Suppressor macrophage treated with lipopolysaccharide for 1 hour (primary cell): Measurements from ENCODE around the gene WIPF1.

ENCODE experiments used
- DNase-seq, 3 donors: peaks; one replicate each; pipeline ENCODE4 v3.0.0-alpha.2; 2020 to 2022

The WIPF1 gene, protein sequence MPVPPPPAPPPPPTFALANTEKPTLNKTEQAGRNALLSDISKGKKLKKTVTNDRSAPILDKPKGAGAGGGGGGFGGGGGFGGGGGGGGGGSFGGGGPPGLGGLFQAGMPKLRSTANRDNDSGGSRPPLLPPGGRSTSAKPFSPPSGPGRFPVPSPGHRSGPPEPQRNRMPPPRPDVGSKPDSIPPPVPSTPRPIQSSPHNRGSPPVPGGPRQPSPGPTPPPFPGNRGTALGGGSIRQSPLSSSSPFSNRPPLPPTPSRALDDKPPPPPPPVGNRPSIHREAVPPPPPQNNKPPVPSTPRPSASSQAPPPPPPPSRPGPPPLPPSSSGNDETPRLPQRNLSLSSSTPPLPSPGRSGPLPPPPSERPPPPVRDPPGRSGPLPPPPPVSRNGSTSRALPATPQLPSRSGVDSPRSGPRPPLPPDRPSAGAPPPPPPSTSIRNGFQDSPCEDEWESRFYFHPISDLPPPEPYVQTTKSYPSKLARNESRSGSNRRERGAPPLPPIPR

DNA sequence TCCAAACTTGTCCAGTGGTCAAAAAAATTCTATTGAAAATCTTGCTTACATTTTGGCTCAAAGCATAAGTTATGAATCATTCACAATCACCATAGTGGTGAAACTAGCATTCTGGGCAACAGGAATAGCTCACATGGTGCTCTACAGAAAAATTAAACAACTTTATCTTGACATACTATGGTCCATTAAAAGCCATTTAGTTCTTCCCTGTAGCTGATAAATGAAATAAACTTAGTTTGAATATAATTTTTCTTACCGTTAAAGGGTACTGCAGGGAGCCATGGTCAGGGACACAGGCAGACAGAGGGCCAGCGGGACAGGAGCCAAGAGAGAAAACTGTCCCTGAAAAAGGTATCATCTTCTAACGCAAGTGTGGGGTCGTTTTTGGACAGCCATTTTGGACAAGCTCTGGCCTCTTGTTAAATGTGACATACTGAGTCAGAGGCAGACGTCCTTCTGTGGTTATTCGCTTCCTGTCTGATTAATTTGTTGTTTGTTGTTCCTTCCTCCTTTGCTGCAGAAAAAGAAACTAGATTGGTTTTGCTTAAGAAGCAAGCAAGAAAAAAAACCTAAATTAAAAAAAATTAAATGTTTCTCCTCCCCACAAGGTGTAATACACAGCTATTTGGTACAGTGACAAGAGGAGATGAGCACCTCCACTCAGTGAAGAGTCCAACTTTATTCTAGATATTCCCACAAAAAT is at the start of gene WIPF1:
WIPF1 (minus strand) TSS at position 460 of the 703 bp plus-strand sequence. CDS start 12,231 bp downstream, outside the sequence.
- peak; percentile 77 to 91 (median 89) for DNase-seq

DNA sequence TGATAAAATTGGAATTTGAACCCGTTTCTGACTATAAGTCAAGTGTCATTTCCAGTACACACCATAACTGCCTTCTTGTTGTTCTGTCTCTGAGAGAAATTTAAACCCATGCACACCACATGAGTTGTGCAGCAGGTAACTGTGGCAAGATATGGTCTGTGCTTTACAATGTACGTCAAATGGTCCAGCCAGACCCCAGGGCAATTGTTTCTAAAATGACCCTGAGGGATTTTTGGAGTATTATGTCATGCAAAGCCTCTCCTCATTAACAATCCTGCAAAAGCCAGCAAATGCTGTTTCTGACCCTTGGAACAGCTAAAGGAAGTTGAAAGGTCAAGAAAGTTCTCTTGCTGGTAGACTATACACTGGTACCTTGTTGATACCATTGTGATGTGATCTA is 47.7 kb upstream of the WIPF1 start:
- DNase-seq = no peak

DNA sequence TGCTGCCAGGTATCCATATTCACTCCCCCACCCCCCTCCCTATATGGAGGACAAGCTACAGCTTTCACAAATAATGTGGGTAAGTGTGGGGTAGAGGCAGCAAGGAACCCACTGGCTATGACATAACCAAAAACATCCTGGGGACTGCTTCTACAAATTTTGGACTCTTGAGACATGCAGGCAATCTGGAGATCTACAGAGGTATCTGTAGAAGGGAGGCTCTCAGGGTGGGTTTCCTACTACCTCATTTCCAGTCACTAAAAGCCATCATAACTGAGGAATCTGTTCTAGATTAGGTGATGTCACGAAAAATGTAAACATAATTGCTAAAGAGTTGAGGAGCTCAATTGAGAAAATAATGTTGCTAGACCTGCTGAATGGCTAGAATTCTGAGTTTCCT is 46.8 kb upstream of the WIPF1 start:
- no peak for DNase-seq

DNA sequence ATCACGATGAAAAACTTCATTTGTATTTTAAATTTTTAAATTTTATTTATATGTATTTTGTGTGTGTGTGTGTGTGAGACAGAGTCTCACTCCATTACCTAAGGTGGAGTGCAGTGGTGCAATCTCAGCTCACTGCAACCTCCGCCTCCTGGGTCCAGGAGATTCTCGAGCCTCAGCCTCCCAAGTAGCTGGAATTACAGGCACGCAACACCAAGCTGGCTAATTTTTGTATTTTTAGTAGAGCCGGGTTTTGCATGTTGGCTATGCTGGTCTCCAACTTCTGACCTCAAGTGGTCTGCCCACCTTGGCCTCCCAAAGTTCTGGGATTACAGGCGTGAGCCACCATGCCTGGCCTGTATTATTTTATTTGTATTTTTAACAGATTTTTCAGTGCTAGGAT is 45.8 kb upstream of the WIPF1 start:
- no peak for DNase-seq

DNA sequence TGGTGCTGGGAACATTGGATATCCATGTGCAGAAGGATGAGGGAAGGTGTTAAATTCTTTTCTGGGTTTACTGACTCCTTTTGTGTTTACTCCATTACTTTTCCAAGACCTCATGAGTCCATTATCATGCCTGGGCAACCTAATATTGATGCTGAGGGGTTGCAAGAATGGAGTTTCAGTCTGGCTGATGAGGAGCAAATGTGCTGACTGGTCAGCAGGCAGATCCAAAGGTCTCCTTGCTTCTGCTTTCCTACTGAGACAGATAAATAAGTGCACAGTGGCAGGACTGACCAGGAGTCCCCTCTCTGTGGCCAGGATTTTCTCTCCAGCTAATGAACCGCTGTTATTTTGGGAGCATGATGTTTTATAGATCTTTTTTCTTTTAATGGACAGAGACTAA is 43.6 kb upstream of the WIPF1 start:
- DNase-seq = no peak

DNA sequence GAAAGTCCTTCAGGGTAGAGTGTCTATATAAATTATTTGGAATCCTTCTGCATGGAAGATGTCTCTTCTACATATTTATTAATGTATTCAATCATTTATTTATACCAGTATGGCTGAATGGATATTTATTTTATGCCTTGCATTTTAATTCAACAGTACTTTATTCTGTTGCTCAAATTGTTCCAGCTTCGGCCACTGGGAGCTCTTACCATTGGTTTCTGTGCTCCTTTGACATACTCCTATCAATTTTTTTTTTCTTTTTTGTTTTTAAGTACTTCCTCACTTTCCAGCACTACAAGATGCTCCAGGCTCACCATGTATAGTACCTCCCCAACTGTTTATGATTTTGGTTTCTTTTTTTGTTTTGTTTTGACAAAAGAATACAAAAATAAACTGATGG is 39.4 kb upstream of the WIPF1 start:
- DNase-seq = no peak

DNA sequence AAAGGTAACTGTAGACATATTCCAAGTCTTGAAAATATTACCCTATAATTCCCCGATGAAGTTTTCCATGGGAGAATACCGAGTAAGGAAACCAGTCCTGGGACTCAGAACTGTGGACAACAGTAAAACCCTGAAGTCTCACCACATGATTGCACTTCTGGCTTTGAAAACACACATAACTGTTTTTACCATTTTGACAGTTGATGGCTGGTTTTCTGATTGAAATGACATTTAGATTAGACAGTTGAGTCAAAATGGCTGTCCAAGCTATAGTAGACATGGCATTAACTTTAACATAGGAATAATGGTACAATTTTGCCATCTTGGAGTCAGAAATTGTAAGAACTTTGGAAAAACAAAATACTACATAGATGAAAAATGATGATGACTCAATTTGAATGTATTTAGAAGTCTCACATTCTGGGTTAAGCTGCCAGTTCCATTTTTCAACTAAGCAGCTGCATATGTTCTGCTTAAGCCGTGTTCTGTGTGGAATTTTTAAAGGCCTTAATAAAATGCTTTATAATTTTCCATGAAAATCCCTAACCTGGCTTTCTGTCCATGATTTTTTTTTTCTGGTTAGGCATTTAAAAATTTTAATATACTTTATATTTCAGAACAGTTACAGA is 38.3 kb upstream of the WIPF1 start:
- no peak for DNase-seq

DNA sequence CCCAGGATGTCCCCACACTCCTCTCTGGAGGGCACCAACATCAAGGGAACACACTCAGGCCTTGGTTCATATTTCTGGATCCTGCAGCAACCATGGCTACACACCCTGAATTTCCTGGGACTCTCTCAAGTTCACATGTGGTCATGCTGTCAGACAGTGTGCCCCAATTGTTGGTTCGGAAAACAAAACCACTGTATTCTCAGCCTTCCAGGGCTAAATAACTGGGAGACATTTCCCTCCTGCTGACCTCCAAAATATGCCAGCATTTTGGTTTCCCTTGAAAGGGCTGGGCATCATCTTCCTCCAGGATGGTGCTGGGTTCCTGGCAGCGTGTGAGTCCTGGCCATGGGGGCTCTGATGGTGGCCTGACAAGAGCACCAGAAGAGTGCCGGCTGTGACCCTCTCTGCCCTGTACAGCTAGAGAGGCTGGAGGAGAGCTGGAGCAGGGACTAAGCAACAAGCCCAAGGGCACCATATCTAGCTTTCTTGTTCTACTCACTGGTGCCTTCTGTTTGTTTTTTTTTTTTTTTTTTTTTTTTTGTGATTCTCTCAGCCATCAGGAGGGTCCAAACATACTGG is 37.5 kb upstream of the WIPF1 start:
- no peak for DNase-seq

DNA sequence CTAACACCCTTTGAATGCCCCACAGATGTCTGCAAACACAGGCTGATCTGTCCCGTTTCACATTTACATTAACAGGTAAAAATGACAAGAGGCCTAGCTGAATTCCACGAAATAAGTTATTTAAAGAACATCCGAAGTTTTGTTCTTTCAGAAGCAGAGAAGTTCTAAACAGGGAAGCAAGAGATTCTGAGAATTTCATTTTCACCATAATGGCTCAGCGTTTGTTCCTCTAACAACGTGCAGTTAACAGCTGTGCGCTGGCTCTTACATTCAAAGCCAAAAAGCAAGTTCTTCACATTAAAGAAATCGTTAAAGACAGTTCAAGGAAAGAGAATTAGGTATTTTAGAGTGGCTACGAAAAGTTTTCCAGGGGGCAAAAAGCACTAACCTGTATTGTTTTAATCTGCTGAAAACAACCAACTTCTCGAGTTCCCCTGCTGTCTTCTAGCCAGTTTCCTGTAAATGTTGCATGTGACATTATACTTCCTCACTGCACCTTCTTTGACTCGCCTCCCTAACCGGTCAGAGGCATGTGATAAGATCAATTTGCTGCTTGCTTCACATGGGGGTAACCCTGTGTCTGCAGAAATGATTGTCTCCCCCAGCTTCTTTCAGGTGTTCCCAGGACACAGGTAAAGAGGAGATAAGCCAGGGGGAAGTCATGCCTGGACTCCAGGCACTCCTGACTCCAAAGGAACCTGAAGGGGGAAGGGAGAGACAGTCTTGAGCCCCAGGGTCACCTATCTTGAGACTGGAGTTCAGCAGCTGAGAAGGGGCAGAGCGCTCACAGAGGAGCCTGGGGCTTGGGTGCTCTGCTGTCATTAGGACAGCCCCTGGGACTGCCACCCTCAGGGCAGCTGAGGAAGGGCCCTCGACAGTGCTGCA is 36.8 kb upstream of the WIPF1 start:
- peak; percentile 63 to 74 (median 64) for DNase-seq

DNA sequence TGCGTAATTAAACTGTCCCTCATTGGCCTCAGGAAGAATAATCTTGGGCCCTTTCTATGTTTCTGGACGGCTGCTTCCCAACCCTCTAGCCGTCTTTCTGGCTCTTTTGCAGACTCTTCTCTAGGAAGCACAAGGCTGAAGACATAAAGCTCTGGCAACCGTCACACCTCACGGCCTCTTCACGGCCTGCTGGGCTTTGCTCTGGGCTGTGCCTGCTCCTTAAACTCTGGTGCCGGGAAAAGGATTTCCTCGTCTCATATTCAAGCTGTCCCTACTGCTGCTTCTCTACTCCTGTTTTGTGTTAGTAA is 36.0 kb upstream of the WIPF1 start:
- DNase-seq = peak in 2 of 3 donors; percentile 13 to 19

DNA sequence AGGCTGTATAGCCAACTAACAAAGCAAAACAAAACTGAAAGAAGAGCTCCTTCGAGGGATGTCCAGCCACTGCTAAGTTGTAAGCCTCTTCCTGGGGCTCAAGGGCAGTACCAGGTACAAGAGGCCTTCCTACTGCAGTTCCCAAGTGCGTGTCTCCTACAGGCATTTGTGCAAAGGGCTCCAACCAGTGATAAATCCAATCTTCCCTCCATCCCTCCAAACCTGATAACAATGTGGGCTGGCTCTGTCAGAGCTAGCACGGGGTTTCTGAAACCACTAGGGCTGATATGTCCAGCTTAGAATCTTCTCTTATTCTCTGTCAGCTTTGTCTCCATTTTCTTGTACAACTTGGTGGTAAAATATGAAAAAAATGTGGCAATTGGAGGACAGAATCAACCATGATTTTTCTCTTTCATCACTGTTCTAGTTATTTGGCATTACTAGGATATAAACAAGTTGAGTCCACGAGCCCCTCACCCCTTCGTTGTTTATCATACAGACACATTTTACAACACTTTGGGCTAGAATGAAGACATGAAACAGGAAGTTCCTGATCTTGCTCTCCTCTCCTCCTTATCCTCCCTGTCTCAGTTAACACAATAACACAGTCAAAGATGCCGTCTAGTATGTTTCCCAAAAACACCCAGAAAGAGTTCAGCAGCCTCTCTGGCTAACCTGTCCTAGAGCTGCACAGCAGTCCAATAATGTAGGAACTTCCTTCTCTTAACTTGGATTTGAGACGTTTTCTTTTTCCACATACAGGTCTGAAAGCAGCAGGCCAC is 35.4 kb upstream of the WIPF1 start:
- DNase-seq = peak; percentile 25 to 40 (median 26)

DNA sequence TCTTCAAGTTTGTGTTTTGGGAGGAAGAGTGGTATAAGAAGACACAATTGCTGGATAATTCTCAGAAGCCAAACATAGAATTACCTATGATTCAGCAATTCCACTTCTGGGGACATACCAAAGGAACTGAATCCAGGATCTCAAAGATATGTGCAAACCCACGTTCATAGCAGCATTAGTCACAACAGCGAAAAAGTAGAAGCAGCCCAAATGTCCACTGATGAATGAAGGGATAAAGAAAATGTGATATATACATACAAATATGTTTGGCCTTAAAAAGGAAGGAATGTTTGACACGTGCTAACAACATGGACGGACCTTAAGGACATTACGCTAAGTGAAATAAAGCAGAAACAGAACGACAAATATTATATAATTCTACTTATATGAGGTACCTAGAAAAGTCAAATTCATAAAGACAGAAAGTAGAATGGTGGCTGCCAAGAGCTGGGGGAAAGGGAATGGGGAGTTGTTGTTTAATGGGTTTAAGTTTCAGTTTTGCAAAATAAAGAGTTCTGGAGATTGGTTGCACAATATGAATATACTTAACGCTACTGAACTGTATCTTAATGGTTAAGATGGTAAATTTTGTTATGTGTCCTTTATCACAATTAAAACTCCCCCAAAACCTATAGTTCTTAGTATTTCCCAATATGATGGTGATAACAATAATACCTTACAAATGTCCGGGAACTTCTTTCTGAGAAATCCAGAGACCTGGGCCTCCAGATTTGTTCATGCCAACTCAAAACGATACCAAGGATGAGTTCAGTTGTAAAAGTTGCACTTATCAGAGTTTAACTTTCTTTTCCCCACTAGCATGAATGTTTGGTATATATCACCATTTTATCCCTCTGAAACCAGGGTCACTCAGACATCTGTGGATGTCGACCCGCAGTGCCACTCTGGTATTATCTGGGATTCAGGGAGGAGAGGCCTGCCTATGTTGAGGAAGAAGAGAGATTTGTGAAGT is 33.7 kb upstream of the WIPF1 start:
- DNase-seq = peak; percentile 62 to 85 (median 75)

DNA sequence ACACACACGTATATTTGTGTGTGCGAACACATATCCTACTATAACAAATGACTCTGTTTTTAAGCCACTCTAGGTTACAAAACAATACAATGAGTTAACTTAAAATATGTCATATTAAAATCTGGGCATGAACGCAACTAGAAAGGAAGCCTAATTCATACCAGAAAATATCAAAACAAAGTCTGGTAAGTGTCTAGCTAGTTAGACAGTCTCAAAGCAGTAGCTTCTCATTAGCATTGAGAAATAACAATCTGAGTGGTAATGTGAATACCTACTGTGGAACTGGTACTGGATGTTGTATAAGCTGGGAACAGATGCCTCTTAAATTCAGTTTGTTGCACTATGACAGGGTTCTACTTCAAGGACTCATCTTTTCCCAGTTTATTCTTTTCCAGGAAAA is 32.5 kb upstream of the WIPF1 start:
- peak in 1 of 3 donors; percentile 53 for DNase-seq

DNA sequence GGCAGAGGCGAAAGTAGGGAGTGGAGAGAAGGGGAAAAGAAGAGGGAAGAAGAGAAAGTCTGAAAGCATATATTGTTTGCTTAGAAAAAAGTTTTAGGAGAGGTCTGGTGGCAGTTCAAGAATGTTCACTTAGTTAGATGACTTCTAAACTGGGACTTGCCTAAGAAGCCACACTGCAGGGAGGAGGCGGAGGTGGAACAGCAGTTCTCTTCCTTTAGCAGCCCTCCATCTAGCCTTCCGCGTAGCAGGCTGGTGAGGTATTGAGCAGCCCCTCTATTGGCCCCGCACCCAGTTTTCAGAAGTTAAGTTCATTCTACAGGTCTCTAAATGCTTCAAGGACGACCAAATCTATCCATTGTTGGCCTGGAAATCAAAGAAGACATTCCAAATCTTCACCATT is 31.9 kb upstream of the WIPF1 start:
- no peak for DNase-seq

DNA sequence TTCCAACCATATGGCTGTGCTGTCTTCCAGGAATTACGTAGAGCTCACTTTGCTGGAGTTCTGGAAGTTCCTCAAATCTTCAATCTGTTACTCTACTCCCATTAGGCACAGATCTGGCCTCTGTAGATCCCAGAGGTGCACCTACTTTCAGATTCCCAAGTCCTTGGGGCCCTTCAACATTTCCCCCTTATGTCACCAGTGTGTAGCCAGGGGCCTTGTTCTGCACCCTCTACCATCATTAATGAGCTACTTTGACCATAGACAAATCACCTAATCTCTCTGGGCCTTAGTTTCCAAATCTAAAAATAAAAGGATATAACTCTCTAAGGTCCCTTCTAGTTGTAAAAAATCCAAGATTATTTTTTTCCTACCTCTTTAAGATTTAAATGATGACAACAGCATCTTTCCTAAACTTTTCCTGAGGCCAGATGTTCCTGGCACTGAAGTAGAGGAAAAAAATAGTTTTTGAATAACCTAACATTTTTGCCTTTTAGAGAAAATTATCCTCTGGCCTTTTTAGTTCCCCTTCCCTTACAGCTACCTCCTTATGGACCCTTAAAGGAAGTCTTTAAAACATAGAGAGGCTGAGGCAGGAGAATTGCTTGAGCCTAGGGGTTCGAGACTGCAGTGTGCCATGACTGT is 31.0 kb upstream of the WIPF1 start:
- no peak for DNase-seq

DNA sequence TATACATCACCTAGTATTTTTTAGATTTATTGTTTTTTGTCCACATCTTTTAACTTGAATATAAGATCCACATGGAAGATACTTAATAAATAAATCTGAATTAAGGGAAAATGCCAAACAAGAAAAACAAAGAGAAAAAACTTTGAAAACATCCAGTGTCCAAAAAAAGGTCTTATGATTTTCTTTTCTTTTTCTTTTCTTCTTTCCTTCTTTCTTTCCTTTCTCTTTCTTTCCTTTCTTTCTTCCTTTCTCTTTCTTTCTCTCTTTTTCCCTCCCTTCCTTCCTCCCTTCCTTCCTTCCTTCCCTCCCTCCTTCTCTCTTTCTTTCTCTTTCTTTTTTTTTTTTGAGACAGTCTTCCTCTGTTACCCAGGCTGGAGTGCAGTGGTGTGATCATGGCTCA is 29.6 kb upstream of the WIPF1 start:
- no peak for DNase-seq

DNA sequence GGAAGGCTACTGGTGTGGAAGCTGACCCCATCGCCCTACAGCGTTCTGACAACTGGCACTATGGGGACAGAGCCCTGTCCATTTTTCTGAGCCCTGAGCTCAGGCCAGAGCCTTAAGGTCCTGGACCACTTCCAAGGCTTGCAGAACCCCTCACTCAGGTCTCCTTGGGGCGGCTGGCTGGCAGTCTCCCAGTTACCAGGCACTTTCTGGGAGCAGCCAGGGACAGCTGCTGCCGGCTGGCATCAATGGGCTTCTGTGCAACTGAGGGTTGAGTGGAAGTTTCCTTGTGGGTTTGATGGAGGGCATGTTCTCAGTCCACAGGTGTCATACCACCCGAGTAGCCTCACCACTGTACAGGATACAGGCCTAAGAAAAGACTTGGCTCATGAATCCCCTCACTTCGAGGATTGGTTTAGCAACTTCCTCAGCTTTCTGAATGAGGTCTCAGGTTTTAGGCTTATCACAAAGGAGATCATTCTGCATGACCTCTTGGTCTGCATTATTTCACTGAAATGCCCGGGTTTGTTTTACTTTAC is 27.4 kb upstream of the WIPF1 start:
- DNase-seq = no peak

DNA sequence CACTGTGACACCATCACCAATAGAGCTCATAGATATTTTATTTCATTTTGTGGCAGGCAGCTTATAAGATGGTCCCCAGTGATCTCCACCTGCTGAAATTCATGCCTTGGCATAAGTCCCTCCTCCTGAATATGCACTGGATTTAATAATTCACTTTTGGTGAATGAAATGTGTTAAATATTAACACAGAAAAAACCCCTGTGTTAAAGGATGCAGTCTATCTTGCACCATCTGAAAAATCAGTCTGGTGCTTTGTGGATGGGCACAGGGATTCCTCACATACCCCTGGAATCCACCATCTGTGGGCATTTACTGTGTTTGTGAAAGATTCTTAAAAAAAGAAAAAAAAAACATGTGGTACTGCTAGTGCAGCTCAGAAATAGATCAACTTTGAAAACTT is 26.1 kb upstream of the WIPF1 start:
- no peak for DNase-seq

DNA sequence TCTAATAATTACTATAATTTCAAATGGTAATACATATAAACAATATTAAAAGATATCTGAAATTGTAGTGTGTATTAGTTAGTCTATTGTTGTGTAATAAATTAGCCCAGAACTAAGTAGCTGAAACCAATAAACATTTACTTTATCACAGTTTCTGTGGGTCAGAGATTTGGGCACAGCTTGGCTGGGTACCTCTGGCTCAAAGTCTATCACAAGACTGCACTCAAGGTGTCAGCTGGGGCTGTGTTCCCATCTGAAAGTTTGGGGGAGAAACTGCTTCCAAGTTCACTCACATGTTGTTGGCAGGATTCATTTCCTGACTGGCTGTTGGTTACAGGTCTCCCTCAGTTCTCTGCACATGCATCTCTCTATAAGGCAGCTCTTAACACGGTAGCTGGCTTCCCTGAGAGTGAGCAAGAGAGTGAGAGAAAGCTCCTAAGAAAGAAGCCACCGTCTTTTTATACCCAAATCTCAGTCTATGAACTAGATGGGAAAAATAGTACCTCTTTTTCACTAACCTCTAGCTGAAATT is 25.6 kb upstream of the WIPF1 start:
- no peak for DNase-seq
